GM21367 (cell line): Measurements from ENCODE around the gene CELF6.
A peak's percentile ranks its signal among the peaks of the same experiment; 100 is the strongest.

ENCODE experiments used
- ATAC-seq: cut with Tn5 transposase; IDR thresholded peaks from one replicate; pipeline ENCODE4 v1.9.1; 2021; ENCODE audit not compliant: unreplicated experiment

The CELF6 gene

GRCh38 chr15:72319985-72320671 is at the start of gene CELF6:
CELF6 (minus strand) TSS chr15:72320157; CDS start chr15:72319874, 283 bp downstream.
- no peak for ATAC-seq

- no peak for ATAC-seq
Observed at GRCh38 chr15:72368899-72369298, 48.9 kb upstream of the CELF6 start.

GRCh38 chr15:72368325-72368724 is 48.4 kb upstream of the CELF6 start:
- no peak for ATAC-seq

GRCh38 chr15:72365844-72366243 is 45.9 kb upstream of the CELF6 start:
- ATAC-seq = peak; percentile 74

- no peak for ATAC-seq
Observed at GRCh38 chr15:72361176-72361575, 41.2 kb upstream of the CELF6 start.

- ATAC-seq = no peak
Observed at GRCh38 chr15:72358650-72359171, 38.8 kb upstream of the CELF6 start.

GRCh38 chr15:72358121-72358520 is 38.2 kb upstream of the CELF6 start:
- no peak for ATAC-seq

- no peak for ATAC-seq
Observed at GRCh38 chr15:72354496-72354895, 34.5 kb upstream of the CELF6 start.

GRCh38 chr15:72353266-72353665 is 33.3 kb upstream of the CELF6 start:
- no peak for ATAC-seq

- no peak for ATAC-seq
Observed at GRCh38 chr15:72345806-72346205, 25.8 kb upstream of the CELF6 start.

GRCh38 chr15:72345280-72345679 is 25.3 kb upstream of the CELF6 start:
- ATAC-seq = no peak

GRCh38 chr15:72344602-72345001 is 24.6 kb upstream of the CELF6 start:
- no peak for ATAC-seq

GRCh38 chr15:72342385-72342784 is 22.4 kb upstream of the CELF6 start:
- ATAC-seq = no peak

GRCh38 chr15:72341361-72341760 is 21.4 kb upstream of the CELF6 start:
- no peak for ATAC-seq

GRCh38 chr15:72340366-72340765 is 20.4 kb upstream of the CELF6 start:
- no peak for ATAC-seq

GRCh38 chr15:72339777-72340177 is 19.8 kb upstream of the CELF6 start:
- ATAC-seq = no peak

GRCh38 chr15:72338617-72339321 is 18.8 kb upstream of the CELF6 start:
- no peak for ATAC-seq

GRCh38 chr15:72338148-72338547 is 18.2 kb upstream of the CELF6 start:
- no peak for ATAC-seq

- no peak for ATAC-seq
Observed at GRCh38 chr15:72334842-72335241, 14.9 kb upstream of the CELF6 start.

GRCh38 chr15:72331021-72331420 is 11.1 kb upstream of the CELF6 start:
- ATAC-seq = no peak

GRCh38 chr15:72323752-72324151 is 3.8 kb upstream of the CELF6 start:
- no peak for ATAC-seq

- no peak for ATAC-seq
Observed at GRCh38 chr15:72319360-72319984, 485 bp downstream of the CELF6 start.
